SU-DHL-6 (cell line): Measurements from ENCODE around the gene NXPH1.

Source experiments
- EZH2phosphoT487 ChIP-seq: fragments of 200-600 bp; sonication (generic), shearing (Covaris generic); conservative IDR thresholded peaks from 2 replicates; pipeline ENCODE4 v1.6.1; 2018; ENCODE audit warnings: mild to moderate bottlenecking, antibody characterized with exemption, low read length, moderate library complexity, mixed read lengths
- TF ChIP-seq, protein P1 (sequence below): fragments of 200-600 bp; sonication (generic); IDR thresholded peaks from one replicate; pipeline ENCODE4 v1.5.1; 2017; ENCODE audit warnings: antibody characterized with exemption, mild to moderate bottlenecking, low read length, moderate library complexity; ENCODE audit not compliant: insufficient read depth, poor library complexity, severe bottlenecking

DNA sequence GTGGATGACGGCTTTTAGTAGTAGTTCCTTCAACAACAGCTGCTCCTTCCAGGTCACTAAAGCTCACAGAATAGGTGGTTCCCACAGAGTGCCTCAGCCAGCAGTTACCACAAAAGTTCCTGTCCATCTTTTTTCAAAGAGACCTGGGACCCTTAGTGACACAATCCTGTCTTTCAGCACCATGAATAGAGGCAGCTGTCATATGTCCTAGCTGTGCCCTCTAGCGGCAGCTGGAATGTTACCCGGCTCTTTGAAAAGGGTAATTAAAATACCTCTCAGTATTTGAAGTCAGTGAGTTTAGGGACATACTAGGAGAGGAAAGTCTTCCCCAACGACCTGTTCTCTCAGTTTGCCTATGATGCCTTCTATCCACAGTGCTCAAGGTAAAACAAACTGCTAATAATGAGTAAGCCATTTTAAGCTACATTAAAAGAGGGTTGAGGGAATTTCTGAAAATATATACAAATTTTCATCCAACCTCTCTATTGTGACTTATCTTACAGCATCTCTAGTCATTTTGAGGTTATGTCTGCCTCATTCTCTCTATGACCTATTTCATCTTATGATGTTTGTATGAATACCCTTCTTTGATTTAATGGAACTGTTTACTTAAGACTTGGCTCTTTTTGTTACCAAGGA is 290.8 kb downstream of the NXPH1 start:
- TF ChIP-seq, protein P1, sequence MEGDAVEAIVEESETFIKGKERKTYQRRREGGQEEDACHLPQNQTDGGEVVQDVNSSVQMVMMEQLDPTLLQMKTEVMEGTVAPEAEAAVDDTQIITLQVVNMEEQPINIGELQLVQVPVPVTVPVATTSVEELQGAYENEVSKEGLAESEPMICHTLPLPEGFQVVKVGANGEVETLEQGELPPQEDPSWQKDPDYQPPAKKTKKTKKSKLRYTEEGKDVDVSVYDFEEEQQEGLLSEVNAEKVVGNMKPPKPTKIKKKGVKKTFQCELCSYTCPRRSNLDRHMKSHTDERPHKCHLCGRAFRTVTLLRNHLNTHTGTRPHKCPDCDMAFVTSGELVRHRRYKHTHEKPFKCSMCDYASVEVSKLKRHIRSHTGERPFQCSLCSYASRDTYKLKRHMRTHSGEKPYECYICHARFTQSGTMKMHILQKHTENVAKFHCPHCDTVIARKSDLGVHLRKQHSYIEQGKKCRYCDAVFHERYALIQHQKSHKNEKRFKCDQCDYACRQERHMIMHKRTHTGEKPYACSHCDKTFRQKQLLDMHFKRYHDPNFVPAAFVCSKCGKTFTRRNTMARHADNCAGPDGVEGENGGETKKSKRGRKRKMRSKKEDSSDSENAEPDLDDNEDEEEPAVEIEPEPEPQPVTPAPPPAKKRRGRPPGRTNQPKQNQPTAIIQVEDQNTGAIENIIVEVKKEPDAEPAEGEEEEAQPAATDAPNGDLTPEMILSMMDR, result peak; percentile 86
- TF ChIP-seq EZH2phosphoT487, result no peak
